GM12865 (cell line): ENCODE results near the gene PRDM16.

Experiments
- DNase-seq: peaks from one replicate; pipeline ENCODE4 v3.0.0; 2010; ENCODE audit warnings: low read depth
- H3K4me3 ChIP-seq: 2 replicates; pipeline ENCODE4 v1.5.1; 2011; ENCODE audit warnings: mild to moderate bottlenecking, low read depth, low read length, control low read depth
- TF ChIP-seq, protein P1 (sequence below): IDR thresholded peaks from 2 replicates; pipeline ENCODE4 v1.5.1; 2011; ENCODE audit warnings: low read length, control low read depth, low read depth, inconsistent platforms; ENCODE audit not compliant: insufficient read depth; ENCODE audit errors: missing control alignments

The PRDM16 gene

DNA sequence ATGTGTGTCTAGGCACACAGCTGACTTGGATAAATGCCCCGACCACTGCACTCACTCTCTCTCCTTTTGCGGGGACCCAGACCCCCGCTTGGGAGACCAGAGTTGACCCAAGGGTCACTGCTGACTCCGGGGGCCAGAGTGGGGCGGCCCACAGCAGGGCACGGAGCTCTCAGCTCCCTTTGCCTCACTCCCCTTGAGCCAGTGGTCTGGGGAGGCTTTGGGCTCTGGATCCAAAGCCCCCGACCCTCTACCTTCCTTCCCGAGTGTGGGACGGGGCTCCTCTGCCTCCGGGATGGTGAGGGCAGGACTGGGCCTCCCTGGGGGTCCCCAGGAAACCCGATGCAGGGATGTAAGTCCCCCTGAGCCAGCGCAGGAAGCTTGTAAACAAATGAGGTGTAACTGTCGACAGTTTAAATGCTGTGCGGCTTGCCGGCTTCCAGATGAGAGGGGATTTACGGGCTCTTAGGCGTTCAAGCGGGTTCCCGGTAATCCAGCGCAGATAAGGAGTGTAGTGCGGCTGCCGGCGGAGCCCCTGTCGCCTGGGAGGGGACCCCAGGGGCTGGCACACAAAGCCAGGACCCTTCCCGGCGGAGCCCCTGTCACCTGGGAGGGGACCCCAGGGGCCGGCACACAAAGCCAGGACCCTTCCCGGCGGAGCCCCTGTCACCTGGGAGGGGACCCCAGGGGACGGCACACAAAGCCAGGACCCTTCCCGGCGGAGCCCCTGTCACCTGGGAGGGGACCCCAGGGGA is 40.3 kb upstream of the PRDM16 start:
- no peak overlapping the region for H3K4me3 ChIP-seq
- TF ChIP-seq, protein P1, sequence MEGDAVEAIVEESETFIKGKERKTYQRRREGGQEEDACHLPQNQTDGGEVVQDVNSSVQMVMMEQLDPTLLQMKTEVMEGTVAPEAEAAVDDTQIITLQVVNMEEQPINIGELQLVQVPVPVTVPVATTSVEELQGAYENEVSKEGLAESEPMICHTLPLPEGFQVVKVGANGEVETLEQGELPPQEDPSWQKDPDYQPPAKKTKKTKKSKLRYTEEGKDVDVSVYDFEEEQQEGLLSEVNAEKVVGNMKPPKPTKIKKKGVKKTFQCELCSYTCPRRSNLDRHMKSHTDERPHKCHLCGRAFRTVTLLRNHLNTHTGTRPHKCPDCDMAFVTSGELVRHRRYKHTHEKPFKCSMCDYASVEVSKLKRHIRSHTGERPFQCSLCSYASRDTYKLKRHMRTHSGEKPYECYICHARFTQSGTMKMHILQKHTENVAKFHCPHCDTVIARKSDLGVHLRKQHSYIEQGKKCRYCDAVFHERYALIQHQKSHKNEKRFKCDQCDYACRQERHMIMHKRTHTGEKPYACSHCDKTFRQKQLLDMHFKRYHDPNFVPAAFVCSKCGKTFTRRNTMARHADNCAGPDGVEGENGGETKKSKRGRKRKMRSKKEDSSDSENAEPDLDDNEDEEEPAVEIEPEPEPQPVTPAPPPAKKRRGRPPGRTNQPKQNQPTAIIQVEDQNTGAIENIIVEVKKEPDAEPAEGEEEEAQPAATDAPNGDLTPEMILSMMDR, result no peak
- DNase-seq, result no peak

DNA sequence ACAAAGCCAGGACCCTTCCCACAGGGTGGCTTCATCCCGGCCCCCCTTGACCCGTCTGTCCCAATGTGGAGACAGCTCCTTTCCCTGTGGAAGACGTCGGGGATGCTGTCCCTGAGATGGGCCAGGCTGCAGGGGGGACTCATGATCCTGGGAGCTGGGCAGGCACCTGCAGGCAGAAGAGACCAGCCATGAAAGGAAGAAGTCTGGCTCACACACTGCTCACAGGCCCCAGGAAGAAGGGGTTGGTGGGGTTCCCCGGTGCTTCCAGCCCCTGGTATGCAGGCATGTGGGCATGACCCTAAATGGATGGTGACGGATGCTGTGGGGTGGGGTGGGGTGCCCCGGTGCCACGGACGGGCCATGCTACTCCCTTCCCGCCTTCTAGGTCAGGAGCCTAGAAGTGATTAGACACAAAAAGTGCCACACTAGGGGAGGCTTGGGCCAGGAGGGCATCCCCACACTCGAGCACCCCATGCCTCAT is 39.5 kb upstream of the PRDM16 start:
- TF ChIP-seq, protein P1, result no peak
- H3K4me3 ChIP-seq, result no peak overlapping the region
- DNase-seq, result no peak

DNA sequence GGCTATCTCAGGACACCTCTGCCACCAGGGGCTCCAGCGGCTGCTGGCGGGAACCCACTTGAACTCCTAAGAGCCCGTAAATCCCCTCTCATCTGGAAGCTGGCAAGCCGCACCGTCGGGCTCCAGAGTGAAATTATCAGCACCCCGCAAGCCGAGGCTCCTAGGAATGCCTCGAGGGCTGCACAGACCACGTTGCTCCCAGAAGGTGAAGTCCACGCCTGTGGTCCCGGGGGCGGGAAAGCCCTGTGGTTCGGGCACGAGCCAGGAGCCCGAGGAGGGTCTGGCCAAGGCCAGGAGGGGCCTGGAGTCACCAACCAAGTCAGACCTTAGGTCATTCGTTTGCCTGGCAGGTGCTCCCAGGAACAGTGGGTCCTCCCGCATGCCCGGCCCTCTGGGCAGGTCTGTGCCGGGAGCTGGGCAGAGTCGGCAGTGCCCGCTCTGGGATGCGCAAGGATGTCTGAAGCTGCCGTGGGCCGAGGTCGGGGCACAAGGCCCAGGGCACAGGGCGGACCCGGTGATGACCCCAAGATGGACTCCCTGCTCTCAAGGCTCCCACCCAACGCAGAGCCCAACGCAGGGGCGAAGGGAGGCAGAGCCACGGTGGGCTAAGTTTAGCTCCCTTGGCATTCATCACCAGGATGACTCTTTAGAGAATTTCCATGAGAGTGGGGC is 38.9 kb upstream of the PRDM16 start:
- no peak overlapping the region for H3K4me3 ChIP-seq
- TF ChIP-seq, protein P1, result no peak
- DNase-seq, result no peak

DNA sequence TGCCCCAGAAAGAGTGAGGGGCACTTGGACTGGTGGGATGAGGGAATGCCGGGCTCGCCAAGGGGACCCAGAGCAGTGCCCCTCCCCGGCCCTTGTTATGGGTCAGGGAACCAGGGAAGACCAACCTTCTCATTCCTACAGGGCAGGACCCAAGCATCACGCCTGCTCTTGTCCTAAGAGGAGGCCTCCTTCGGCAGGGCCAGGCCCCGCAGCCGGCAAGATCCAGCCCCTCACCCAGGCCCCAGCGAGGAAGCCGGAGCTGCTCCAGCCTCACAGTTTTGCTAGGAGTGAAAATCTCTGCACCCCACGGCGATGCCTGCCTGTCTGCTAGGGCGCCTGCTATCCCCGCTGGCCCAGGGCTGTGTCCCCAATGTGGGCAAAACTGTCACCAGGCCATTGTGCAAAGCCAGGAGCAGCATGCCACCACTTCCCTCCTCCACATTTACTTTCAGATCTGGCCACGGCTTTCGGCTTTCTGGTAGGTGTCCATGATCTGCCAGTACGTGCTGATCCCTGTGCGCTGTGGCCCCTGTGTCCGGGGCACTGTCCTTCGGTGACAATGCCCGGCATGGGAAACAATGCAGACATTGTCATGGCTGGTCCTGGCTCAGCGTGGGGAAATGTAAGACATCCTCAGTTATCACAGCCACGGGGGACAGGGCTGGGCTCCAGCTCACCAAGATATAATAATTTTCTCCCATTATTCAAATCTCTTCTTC is 38.2 kb upstream of the PRDM16 start:
- no peak overlapping the region for H3K4me3 ChIP-seq
- TF ChIP-seq, protein P1, result no peak

DNA sequence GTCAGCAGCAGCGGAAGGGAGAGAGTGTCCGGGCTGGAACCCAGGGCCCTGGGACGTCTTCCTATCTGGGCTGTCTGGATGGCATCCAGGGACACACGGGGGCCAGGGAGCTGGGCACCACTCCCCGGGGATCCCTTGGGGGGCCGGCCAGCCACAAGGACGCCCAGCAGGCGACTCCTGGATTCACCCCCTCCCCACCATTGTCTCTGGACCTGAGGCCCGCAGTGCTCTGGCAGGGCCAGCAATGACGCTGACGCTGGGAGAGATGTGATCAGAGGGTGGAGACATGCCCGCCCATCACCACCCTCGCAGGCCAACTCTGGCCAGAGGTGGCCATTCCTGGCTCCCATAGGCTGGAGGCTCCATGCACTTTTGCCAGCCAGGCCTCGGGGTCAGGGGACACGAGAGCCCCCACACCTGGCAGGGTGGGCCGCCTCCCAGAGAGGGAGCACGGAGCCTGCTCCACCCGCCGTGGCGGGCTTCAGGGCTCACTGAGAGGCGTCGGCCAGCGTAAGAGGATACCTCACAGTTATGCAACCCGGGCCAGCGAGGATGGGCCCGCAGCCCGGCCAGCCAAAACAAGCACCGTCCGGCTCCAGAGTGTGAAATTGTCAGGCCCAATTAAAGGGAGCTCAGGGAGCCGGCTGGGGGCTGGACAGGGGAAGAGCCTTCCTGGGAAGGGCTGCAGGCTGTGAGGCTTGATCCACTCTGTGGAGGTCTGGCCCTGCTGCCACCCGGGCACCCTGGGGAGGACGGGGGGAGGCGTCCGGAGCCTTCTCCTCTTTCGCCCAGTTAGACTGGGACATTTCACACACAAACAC is 37.4 kb upstream of the PRDM16 start:
- no peak for DNase-seq
- no peak overlapping the region for H3K4me3 ChIP-seq
- TF ChIP-seq, protein P1, result no peak

More for the DNA sequence above, 38.2 kb upstream of the PRDM16 start:
- DNase-seq, result no peak

DNA sequence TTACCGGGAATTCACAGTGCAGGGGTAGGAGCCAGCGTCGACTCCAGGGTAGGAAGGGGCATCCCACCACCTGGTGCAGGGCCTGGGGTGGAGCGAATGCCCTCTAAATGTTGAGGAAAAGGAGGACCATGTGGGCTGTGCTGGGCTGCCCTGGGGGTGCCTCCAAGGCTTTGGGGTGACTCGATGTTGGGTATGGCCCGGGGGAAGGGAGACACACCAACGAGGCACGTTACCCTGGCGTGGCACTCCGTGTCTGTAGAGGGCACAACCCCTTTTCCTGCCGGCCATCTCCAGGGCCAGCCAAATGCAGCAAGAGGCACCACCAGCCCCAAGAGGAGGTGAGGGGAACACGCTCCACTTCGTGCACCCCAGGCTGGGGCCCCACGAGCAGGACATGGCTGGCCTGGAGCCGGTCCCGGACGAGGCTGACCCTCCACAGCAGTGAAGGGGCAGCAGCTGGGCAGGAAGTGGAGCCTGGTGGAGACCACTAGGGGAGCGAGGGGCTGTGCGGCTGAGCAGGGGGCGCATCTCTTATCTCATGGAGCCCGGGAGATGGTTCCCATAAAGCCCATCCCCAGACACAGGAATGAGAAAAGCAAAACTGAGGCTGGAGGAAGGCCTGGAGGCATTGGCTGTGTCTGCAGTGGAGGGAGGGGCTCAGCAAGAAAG is 36.5 kb upstream of the PRDM16 start:
- H3K4me3 ChIP-seq, result no peak overlapping the region
- DNase-seq, result no peak
- TF ChIP-seq, protein P1, result no peak
